Measurements from ENCODE around the gene IL22. TPM values are rescaled to one million over a fixed set of nuclear protein-coding genes. Genes with fewer than 3 reads are reported as not detected.
A peak's percentile ranks its signal among the peaks of the same experiment; 100 is the strongest.

The IL22 gene, protein sequence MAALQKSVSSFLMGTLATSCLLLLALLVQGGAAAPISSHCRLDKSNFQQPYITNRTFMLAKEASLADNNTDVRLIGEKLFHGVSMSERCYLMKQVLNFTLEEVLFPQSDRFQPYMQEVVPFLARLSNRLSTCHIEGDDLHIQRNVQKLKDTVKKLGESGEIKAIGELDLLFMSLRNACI
- polyA plus RNA-seq (2013, experiment 1 of 2; ENCODE audit: insufficient read length) = not detected
- polyA plus RNA-seq (2013, experiment 2 of 2; ENCODE audit: insufficient read length) = not detected

GRCh38 chr12:68253504-68253903, at the start of gene IL22:
Gene IL22 (minus strand): TSS chr12:68253604. CDS start chr12:68253448, 156 bp downstream.
- DNase-seq = no peak

DNA sequence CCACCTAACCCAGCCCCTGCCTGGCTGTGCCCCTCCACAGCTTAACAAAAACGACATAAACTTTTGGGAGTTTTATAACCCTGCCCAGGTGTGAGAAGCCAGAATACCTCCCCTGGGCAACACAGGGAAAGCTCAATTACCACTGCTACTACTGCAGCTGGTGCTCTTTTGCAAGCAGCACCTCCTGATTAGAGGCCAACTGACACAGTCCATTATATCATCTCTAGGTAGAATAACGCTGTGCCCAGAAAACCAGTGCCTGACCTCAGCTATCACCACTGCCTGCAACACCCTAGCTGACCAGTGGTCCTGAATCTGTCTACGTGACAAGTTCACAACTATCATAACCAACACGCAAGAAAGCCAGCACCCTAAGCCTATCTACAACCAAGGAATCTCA, 44.5 kb upstream of the IL22 start:
- DNase-seq = no peak

- no peak for DNase-seq
Observed at GRCh38 chr12:68294251-68294650, 40.8 kb upstream of the IL22 start.

- no peak for DNase-seq
Observed at GRCh38 chr12:68293347-68293746, 39.9 kb upstream of the IL22 start.

DNA sequence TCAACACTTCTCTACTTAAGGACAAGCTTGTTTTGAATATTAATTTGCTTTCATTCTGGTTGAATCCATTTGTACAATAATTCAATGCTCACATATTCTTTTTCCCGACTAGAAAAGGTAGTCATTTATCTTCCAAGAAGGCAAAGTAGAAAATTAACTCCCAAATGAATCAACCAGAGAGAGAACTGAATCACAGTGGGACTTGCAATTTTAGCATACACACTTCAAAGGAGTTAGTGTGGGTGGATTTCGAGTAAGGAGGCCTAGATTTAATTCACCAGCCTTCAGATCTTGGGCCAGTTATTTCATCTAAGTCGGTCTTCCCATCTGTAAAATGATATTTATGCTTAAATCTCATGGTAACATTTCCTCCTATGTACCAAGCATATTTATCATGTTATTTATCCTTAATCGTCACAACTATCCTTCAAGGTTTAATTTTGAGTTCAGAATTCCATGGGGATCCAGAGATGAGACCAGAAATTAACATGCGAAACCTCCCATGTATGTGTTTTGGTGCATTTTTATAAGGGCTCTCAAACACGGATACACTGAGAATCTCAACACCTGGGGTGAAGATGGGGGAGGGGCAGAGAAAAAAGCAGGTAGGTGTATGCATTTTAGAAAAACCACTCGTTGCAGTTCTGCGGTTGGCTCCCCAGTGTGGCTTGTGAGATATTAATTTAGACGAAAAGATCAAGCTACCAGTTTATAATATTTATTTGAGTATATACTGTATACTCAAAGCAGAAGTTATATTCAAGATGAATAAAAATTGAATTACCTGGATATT, 38.9 kb upstream of the IL22 start:
- no peak for DNase-seq

GRCh38 chr12:68291396-68292036, 38.1 kb upstream of the IL22 start:
- DNase-seq = no peak

DNA sequence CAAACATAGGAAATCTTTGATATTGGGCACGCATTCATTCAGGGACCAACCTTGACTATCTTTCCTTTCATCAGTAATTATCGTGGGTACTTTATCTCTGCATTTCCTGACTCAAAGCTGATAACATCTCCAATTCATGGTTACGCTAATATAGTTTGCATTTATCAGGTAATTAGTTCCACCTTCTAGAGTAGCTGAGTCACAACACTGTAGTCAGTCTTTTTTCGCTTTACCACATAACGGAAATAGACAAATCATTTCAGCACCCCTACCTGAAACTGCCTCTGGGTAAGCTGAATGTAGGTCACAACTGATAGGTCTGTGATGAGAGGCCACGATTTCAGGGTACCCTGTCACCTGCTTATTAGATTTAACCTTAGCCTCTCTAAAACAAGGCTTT, 36.7 kb upstream of the IL22 start:
- DNase-seq = no peak

DNA sequence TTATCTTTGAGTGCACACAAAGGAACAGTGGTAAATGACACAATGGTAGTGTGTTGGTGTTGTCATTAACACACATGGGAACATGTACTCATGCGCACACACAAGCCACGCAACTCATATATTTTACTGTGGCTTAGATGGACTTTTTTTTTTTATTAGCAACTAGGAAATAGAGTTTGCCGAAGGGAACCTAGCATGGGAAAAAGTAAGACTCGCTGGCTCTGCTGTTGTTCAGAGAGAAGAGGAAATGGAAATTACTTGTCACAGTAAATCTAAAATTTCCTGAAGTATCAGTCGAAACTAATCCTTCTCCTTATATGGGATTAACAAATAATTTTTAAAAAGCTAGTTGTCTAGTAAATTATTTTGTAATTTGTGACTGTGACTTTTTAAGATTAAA, 33.7 kb upstream of the IL22 start:
- DNase-seq = no peak

GRCh38 chr12:68286396-68286795, 33.0 kb upstream of the IL22 start:
- DNase-seq = no peak

DNA sequence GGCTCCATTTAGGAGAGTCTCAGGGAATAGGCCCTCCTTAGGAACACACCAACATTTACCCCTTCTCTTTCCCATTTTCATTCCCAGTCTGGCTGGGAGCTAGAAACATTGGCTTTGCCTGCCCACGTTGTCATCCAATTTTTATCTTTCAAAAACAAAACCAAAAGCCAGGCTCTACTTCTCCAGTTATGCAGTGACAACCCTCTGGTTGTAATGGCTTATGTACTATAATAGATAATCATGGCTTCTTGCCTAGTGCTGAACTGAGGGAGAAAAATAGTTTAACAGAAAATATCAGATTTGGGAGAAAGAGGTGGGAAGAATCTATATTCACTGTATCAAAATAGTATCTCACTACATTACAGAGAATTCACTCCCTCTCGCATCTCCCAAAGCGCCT, 32.1 kb upstream of the IL22 start:
- DNase-seq = no peak

- no peak for DNase-seq
Observed at GRCh38 chr12:68281322-68282077, 28.1 kb upstream of the IL22 start.

GRCh38 chr12:68280240-68280639, 26.8 kb upstream of the IL22 start:
- no peak for DNase-seq

GRCh38 chr12:68279227-68280054, 26.0 kb upstream of the IL22 start:
- DNase-seq = peak; percentile 29

DNA sequence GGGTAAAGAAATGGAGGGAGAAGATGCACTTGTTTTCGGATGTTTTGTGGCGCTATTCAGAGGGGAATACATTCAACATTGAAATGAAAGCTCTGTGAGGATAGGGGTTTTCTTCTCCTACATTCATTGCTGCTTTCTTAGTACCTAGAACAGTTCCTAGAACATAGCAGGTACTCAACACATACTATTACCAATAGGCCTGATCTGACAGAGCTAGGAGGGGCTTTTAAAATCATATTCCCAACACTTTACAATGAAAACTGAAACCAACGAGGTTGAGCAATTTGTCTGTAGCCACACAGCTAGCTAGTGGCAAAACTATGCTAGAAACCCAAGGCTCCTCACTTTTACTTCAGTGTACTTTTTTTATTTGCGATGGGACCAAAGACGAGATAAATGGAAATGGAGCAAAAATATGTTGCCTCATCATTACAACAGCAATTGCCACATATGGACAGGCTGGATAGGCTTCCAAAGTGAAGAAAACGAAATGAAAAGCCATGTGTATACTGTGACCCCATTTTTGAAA, 23.1 kb upstream of the IL22 start:
- no peak for DNase-seq

DNA sequence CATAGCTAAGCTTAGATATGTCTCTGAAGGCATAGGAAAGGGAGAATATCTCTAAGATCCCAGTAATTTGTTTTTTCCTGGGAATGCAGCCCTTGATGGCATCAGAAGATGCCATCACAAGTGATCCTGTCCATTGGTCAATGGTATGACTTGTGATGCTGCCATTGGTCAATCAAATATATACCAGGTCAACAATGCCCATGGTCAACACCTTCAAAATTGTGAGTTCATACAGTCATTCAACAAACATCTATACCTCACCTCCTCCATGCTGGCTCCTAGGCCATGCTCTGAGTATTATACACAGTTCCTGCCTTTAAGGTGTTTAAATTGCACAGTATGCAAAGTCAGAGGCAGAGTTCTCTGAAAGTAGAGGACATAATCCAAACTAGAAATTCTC, 19.3 kb upstream of the IL22 start:
- no peak for DNase-seq

DNA sequence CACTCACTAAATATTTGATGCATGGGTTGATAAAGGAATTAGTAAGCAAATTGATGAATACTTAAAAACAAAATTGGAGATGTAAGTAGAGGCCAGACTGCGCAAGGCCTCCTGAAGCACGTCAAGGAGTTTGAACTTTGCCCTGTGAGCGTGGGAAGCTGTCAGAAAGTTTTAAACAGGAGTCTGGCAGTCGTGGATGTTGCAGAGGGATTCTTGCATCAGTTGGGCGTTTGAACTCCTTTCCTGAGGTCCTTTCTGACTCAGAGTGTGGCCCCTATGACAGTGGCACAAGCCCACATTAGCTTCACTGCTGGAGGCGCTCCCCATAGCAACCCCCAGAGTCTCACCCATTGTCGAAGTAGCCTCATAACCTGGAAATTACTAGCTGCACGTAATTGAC, 17.9 kb upstream of the IL22 start:
- DNase-seq = peak; percentile 38

DNA sequence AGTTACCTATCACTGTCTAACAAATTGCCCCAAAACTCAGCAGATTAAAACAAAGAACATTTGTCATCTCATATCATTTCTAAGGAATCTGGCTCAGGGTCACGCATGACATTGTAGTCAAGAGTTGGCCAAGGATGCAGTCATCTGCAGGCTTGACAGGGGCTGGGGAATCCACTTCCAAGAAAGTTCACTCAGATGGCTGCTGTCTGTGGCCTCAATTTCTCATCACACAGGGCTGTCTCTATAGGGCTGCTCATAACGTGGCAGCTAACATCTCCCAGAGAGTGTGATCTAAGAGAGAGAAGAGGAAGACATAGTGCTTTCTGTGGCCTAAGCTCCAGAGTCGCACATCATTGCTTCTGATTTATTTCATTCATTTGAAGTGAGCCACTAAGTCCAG, 17.0 kb upstream of the IL22 start:
- DNase-seq = no peak

- no peak for DNase-seq
Observed at GRCh38 chr12:68269779-68270178, 16.4 kb upstream of the IL22 start.

- DNase-seq = peak; percentile 42
Observed at GRCh38 chr12:68268967-68269366, 15.6 kb upstream of the IL22 start.

GRCh38 chr12:68267892-68268396, 14.5 kb upstream of the IL22 start:
- DNase-seq = peak; percentile 98

GRCh38 chr12:68264857-68265256, 11.5 kb upstream of the IL22 start:
- peak; percentile 95 for DNase-seq
